ENCODE measurements around the gene LRRC41. TPM values are rescaled to one million over a fixed set of nuclear protein-coding genes. Genes with fewer than 3 reads are reported as not detected.

The LRRC41 gene
- total and polyA plus RNA-seq, 2 of the 13 experiments (the other 11 are each of a cell fraction or from before 2014, with no cell fraction given) = 48.1 to 53.6 TPM

GRCh38 chr1:46284058-46284457 is 19.4 kb downstream of the LRRC41 start:
- Histone ChIP-seq H3K27ac (ENCODE audit: extremely low read length, insufficient read depth, low read length) (no peak overlapping the region), H3K27me3 (ENCODE audit: control insufficient read depth in 1 of 2, insufficient read depth in 2 of 2, low read length in 2 of 2) (no peaks in the 10 kb centered on the region), H2AFZ (ENCODE audit: low read length) (no peak overlapping the region), H3K4me1 (ENCODE audit: insufficient read depth, low read length) (peaks cover 13% of the 10 kb centered on the region), H3K9me3 (ENCODE audit: low read length) (no peaks in the 10 kb centered on the region), H3K36me3 (replicated peaks in 1 of 2; ENCODE audit: control insufficient read depth in 1 of 2, insufficient read depth in 2 of 2, low read length in 2 of 2) (peaks cover 22 to 44% of the 10 kb centered on the region in 2 experiments), H4K20me1 (ENCODE audit: insufficient read depth, low read length) (no peaks in the 10 kb centered on the region), H3K4me2 (ENCODE audit: low read depth, low read length) (no peak overlapping the region), H3K79me2 (ENCODE audit: insufficient read depth, low read length) (no peaks in the 10 kb centered on the region), H3K4me3 (replicated peaks in 1 of 3; ENCODE audit: insufficient read depth in 1 of 3, low read depth in 2 of 3, low read length in 3 of 3) (no peak overlapping the region), H3K9ac (ENCODE audit: insufficient read depth, low read depth, low read length) (no peak overlapping the region)
- ChIA-PET POLR2A (no interaction called here), CTCF (ENCODE audit: low intra/inter-chr PET ratio, low total read pairs) (no interaction called here)
- intact Hi-C loops (cut with micrococcal nuclease; ENCODE audit: unreplicated experiment) = no loop called here
- FAIRE-seq = no peak
- in situ Hi-C loops (cut with HindIII; ENCODE audit: extremely low pct_ligation_motif_present, low pct_unique_long_range_greater_than_20kb) = no loop called here
- 100% methylated on average over 1 of the region's 1 CpG for WGBS (ENCODE audit: low lambda C conversion rate)
- no peak for ATAC-seq
- TF ChIP-seq ZNF101 (CRISPR knock-in tag; IDR thresholded peaks at IDR 0.05; ENCODE audit: borderline replicate concordance, low read depth) (no peak), ZNF775 (CRISPR knock-in tag; IDR thresholded peaks at IDR 0.05; ENCODE audit: borderline replicate concordance) (no peak), ZNF121 (CRISPR knock-in tag; IDR thresholded peaks at IDR 0.05) (no peak), ZNF703 (CRISPR knock-in tag; IDR thresholded peaks at IDR 0.05; ENCODE audit: borderline replicate concordance) (no peak), NONO (IDR thresholded peaks at IDR 0.05) (no peak), NONO (CRISPR knock-in tag; conservative IDR thresholded peaks at IDR 0.05) (no peak), ZFP1 (CRISPR knock-in tag; IDR thresholded peaks at IDR 0.05) (no peak), ZSCAN29 (CRISPR knock-in tag; conservative IDR thresholded peaks at IDR 0.05) (no peak), NFKBIZ (CRISPR knock-in tag; IDR thresholded peaks at IDR 0.05) (no peak)
- TF ChIP-seq, protein P1, sequence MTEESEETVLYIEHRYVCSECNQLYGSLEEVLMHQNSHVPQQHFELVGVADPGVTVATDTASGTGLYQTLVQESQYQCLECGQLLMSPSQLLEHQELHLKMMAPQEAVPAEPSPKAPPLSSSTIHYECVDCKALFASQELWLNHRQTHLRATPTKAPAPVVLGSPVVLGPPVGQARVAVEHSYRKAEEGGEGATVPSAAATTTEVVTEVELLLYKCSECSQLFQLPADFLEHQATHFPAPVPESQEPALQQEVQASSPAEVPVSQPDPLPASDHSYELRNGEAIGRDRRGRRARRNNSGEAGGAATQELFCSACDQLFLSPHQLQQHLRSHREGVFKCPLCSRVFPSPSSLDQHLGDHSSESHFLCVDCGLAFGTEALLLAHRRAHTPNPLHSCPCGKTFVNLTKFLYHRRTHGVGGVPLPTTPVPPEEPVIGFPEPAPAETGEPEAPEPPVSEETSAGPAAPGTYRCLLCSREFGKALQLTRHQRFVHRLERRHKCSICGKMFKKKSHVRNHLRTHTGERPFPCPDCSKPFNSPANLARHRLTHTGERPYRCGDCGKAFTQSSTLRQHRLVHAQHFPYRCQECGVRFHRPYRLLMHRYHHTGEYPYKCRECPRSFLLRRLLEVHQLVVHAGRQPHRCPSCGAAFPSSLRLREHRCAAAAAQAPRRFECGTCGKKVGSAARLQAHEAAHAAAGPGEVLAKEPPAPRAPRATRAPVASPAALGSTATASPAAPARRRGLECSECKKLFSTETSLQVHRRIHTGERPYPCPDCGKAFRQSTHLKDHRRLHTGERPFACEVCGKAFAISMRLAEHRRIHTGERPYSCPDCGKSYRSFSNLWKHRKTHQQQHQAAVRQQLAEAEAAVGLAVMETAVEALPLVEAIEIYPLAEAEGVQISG (CRISPR knock-in tag; IDR thresholded peaks at IDR 0.05) = no peak
- no TSS peak for BruUV-seq (replicated peaks)
- no peak for DNase-seq (ENCODE audit: low spot score)
